ENCODE data around the gene COPRS. TPM values are rescaled to one million over a fixed set of nuclear protein-coding genes. Genes with fewer than 3 reads are reported as not detected.

COPRS gene, protein sequence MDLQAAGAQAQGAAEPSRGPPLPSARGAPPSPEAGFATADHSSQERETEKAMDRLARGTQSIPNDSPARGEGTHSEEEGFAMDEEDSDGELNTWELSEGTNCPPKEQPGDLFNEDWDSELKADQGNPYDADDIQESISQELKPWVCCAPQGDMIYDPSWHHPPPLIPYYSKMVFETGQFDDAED
- total RNA-seq = 100 to 1,000 TPM in 1 of 4 donors, 10 to 100 TPM in 3; 72.1 to 117 (median 83.1) TPM

DNA sequence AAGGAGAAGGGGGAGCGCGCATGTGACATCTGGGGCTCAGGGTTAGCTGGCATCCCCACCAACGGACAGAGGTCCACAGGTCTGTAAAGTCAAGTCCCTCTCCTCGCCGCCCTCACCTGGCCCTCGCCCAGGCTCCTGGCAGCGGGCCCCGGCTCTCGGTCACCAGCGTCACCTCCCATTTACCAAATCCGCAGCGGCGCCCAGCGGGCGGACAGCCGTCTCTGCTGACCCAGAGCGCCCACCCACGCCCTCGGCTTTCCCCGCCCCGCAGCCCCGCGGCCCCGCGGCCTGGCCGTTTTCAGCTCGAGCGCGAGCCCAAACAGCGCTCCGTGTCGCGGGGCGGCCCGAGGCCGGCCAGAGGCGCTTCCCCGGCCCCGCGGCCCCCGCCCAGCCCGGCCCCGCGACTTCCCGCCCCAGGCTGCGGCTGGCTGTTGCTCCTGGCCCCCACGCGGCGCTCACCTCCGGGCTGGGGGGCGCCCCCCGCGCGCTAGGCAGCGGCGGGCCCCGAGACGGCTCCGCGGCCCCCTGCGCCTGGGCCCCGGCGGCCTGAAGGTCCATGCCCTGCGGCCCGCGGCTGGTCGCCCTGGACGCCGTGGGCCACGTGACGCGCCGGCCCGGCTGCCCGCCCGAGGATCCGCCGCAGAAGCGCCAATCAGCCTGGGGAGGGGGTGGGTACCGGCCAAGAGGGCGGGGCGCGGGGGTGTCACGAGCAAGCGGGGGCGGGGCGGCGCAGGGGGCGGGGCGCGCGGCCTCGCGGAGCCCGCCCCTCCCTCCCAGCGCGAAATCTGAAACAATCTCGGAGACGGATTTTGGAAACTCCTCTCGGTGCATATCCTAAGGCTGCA is at the start of gene COPRS:
TSS of gene COPRS (minus strand) at position 603 of the 845 bp plus-strand sequence. CDS start at position 558, 45 bp downstream.
- Histone ChIP-seq H3K27ac (peak within 1 kb of the TSS; percentile 68 to 95 (median 82)), H3K4me3 (peak within 1 kb of the TSS; percentile 60 to 94 (median 68)), H3K4me1 (peaks cover 0 to 24% (median 10%) of the 10 kb centered on the region in 4 donors), H3K9me3 (no peaks in the 10 kb centered on the region), H3K36me3 (peaks cover 0 to 53% (median 0%) of the 10 kb centered on the region in 3 donors), H3K27me3 (no peaks in the 10 kb centered on the region)
- TF ChIP-seq EP300 (IDR thresholded peaks at IDR 0.05) (no peak), POLR2A (IDR thresholded peaks at IDR 0.05) (peak; percentile 42 to 58)
- TF ChIP-seq, protein P1, sequence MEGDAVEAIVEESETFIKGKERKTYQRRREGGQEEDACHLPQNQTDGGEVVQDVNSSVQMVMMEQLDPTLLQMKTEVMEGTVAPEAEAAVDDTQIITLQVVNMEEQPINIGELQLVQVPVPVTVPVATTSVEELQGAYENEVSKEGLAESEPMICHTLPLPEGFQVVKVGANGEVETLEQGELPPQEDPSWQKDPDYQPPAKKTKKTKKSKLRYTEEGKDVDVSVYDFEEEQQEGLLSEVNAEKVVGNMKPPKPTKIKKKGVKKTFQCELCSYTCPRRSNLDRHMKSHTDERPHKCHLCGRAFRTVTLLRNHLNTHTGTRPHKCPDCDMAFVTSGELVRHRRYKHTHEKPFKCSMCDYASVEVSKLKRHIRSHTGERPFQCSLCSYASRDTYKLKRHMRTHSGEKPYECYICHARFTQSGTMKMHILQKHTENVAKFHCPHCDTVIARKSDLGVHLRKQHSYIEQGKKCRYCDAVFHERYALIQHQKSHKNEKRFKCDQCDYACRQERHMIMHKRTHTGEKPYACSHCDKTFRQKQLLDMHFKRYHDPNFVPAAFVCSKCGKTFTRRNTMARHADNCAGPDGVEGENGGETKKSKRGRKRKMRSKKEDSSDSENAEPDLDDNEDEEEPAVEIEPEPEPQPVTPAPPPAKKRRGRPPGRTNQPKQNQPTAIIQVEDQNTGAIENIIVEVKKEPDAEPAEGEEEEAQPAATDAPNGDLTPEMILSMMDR (IDR thresholded peaks at IDR 0.05) = peak in 2 of 5 experiments; percentile 12 to 21
- DNase-seq (ENCODE audit: low spot score in 2 of 2) = peak; percentile 78 to 81
- WGBS, 2 donors = 1 to 2% methylated on average over 13 to 34 of the region's 100 CpGs

DNA sequence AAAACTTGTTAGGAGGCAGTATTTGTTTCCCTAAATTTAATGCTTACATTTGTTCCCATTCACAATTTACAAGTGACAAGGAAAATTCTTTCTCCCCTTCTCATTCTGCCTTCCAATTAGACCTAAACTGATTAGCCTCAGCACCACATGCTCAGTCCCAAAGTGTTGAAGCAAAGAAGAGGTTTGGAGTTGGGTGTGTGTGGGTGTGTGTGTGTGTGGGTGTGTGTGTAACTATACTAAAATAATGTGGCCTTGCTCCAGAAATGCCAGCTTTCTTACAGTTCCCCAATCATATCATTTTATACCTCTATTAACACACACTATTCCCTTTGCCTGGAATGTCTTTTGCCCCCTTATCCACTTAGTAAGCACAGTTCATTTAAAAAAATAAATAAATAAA is 49.3 kb upstream of the COPRS start:
- H3K27ac ChIP-seq = no peak overlapping the region
- H3K27me3 ChIP-seq = no peaks in the 10 kb centered on the region
- H3K4me3 ChIP-seq = no peak overlapping the region
- TF ChIP-seq, protein P1 (IDR thresholded peaks at IDR 0.05) = no peak
- TF ChIP-seq EP300 (IDR thresholded peaks at IDR 0.05) = no peak
- TF ChIP-seq POLR2A (IDR thresholded peaks at IDR 0.05) = no peak
- peaks cover 0 to 13% (median 0%) of the 10 kb centered on the region in 4 donors for H3K4me1 ChIP-seq
- no peaks in the 10 kb centered on the region for H3K9me3 ChIP-seq
- no peak for DNase-seq (ENCODE audit: low spot score in 2 of 2)
- no peaks in the 10 kb centered on the region for H3K36me3 ChIP-seq

DNA sequence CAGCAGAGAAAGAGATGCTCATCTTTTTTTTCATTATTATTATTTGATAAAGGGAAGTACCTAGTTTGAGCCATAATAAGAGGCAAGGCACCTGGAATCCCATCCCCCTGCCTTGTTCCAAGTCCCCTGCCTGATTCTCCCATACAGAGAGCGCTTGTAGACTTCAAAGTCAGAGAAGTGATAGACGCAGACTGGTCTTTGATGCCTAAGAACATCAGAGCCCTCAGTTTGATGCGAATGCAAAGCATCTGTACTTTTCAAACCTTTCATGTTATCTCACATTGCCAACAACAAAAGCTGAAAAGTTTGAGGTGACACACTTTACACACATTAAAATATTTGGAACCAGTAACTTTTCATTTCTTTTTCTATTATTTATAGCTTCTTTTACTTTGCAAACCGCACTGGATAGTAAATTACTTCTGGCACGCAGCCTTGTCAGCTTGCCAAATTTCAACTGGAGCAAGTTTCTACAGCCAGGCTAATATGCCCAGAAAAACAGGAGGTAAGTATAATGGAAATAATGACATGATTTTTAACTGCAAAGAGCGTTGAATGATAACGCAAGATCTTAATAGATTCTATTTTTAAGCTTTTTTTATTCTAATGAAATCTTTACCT is 48.4 kb upstream of the COPRS start:
- DNase-seq (ENCODE audit: low spot score in 2 of 2) = peak in 1 of 2 donors; percentile 41
- no peaks in the 10 kb centered on the region for H3K9me3 ChIP-seq
- no peaks in the 10 kb centered on the region for H3K27me3 ChIP-seq
- TF ChIP-seq POLR2A (IDR thresholded peaks at IDR 0.05) (no peak), EP300 (IDR thresholded peaks at IDR 0.05) (no peak)
- TF ChIP-seq, protein P1 (IDR thresholded peaks at IDR 0.05) = no peak
- no peaks in the 10 kb centered on the region for H3K36me3 ChIP-seq
- WGBS, 2 donors = 13 to 14% methylated on average over 7 of the region's 7 CpGs
- peaks cover 0 to 13% (median 0%) of the 10 kb centered on the region in 4 donors for H3K4me1 ChIP-seq
- no peak overlapping the region for H3K27ac ChIP-seq
- H3K4me3 ChIP-seq = no peak overlapping the region

DNA sequence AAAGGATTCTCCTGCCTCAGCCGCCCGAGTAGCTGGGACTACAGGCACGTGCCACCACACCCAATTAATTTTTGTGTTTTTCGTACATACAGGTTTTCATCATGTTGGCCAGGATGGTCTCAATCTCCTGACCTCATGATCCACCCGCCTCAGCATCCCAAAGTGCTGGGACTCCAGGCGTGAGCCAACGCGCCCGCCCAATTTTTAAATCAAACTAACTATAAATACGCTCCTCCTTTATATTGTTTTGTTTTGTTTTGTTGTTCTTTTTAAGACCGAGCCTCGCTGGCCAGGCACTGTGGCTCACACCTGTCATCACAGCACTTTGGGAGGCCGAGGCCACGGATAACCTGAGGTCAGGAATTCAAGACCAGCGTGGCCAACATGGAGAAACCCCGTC is 44.4 kb upstream of the COPRS start:
- no peaks in the 10 kb centered on the region for H3K9me3 ChIP-seq
- H3K27me3 ChIP-seq = no peaks in the 10 kb centered on the region
- H3K36me3 ChIP-seq = peaks cover 0 to 11% (median 0%) of the 10 kb centered on the region in 3 donors
- H3K4me3 ChIP-seq = no peak overlapping the region
- 95 to 96% methylated on average over 16 of the region's 16 CpGs for WGBS, 2 donors
- TF ChIP-seq EP300 (IDR thresholded peaks at IDR 0.05) (no peak), POLR2A (IDR thresholded peaks at IDR 0.05) (no peak)
- TF ChIP-seq, protein P1 (IDR thresholded peaks at IDR 0.05) = no peak
- DNase-seq (ENCODE audit: low spot score in 2 of 2) = no peak
- peaks cover 0 to 41% (median 14%) of the 10 kb centered on the region in 4 donors for H3K4me1 ChIP-seq
- no peak overlapping the region for H3K27ac ChIP-seq
